ENCODE data around the gene ASXL2. TPM values are rescaled to one million over a fixed set of nuclear protein-coding genes. Genes with fewer than 3 reads are reported as not detected.

Gene ASXL2
- total RNA-seq, 1 donor from 2014 or later = 32.7 TPM

GRCh38 chr2:25867396-25868003, 10.8 kb downstream of the ASXL2 start:
- H3K9me3 Mint-ChIP-seq (ENCODE audit: unreplicated experiment) = no peaks in the 10 kb centered on the region
- H3K4me1 Mint-ChIP-seq (ENCODE audit: unreplicated experiment) = no peaks in the 10 kb centered on the region
- no peak overlapping the region for H3K4me3 Mint-ChIP-seq (ENCODE audit: unreplicated experiment)
- no peak overlapping the region for H3K27ac Mint-ChIP-seq (ENCODE audit: unreplicated experiment)
- peaks cover 14% of the 10 kb centered on the region for H3K36me3 Mint-ChIP-seq (ENCODE audit: unreplicated experiment)
- no peak for TF ChIP-seq CTCF (IDR thresholded peaks at IDR 0.05)
- H3K27me3 Mint-ChIP-seq (ENCODE audit: unreplicated experiment) = no peaks in the 10 kb centered on the region
- DNase-seq (ENCODE audit: extremely low spot score, unreplicated experiment) = no peak

- no peak overlapping the region for H3K27ac Mint-ChIP-seq (ENCODE audit: unreplicated experiment)
- TF ChIP-seq CTCF (IDR thresholded peaks at IDR 0.05) = no peak
- peaks cover 17% of the 10 kb centered on the region for H3K4me1 Mint-ChIP-seq (ENCODE audit: unreplicated experiment)
- no peaks in the 10 kb centered on the region for H3K27me3 Mint-ChIP-seq (ENCODE audit: unreplicated experiment)
- no peak for DNase-seq (ENCODE audit: extremely low spot score, unreplicated experiment)
- peaks cover 3% of the 10 kb centered on the region for H3K36me3 Mint-ChIP-seq (ENCODE audit: unreplicated experiment)
- no peaks in the 10 kb centered on the region for H3K9me3 Mint-ChIP-seq (ENCODE audit: unreplicated experiment)
- H3K4me3 Mint-ChIP-seq (ENCODE audit: unreplicated experiment) = no peak overlapping the region
Observed at GRCh38 chr2:25856377-25856776, 21.9 kb downstream of the ASXL2 start.

- Mint-ChIP-seq H3K4me3 (ENCODE audit: unreplicated experiment) (no peak overlapping the region), H3K9me3 (ENCODE audit: unreplicated experiment) (no peaks in the 10 kb centered on the region)
Observed at GRCh38 chr2:25855065-25855464, 23.2 kb downstream of the ASXL2 start.

GRCh38 chr2:25854613-25855012, 23.7 kb downstream of the ASXL2 start:
- no peak overlapping the region for H3K27ac Mint-ChIP-seq (ENCODE audit: unreplicated experiment)
- no peak overlapping the region for H3K4me3 Mint-ChIP-seq (ENCODE audit: unreplicated experiment)
- no peaks in the 10 kb centered on the region for H3K9me3 Mint-ChIP-seq (ENCODE audit: unreplicated experiment)
- DNase-seq (ENCODE audit: extremely low spot score, unreplicated experiment) = no peak
- H3K36me3 Mint-ChIP-seq (ENCODE audit: unreplicated experiment) = peaks cover 3% of the 10 kb centered on the region
- no peaks in the 10 kb centered on the region for H3K27me3 Mint-ChIP-seq (ENCODE audit: unreplicated experiment)
- no peak for TF ChIP-seq CTCF (IDR thresholded peaks at IDR 0.05)
- peaks cover 14% of the 10 kb centered on the region for H3K4me1 Mint-ChIP-seq (ENCODE audit: unreplicated experiment)

More at GRCh38 chr2:25855065-25855464, 23.2 kb downstream of the ASXL2 start:
- no peak overlapping the region for H3K27ac Mint-ChIP-seq (ENCODE audit: unreplicated experiment)
- H3K27me3 Mint-ChIP-seq (ENCODE audit: unreplicated experiment) = no peaks in the 10 kb centered on the region
- no peak for TF ChIP-seq CTCF (IDR thresholded peaks at IDR 0.05)
- H3K36me3 Mint-ChIP-seq (ENCODE audit: unreplicated experiment) = peaks cover 3% of the 10 kb centered on the region
- no peak for DNase-seq (ENCODE audit: extremely low spot score, unreplicated experiment)
- H3K4me1 Mint-ChIP-seq (ENCODE audit: unreplicated experiment) = peaks cover 14% of the 10 kb centered on the region

- Mint-ChIP-seq H3K27ac (ENCODE audit: unreplicated experiment) (no peak overlapping the region), H3K4me3 (ENCODE audit: unreplicated experiment) (no peak overlapping the region), H3K36me3 (ENCODE audit: unreplicated experiment) (peaks cover 3% of the 10 kb centered on the region), H3K9me3 (ENCODE audit: unreplicated experiment) (no peaks in the 10 kb centered on the region), H3K4me1 (ENCODE audit: unreplicated experiment) (peaks cover 14% of the 10 kb centered on the region), H3K27me3 (ENCODE audit: unreplicated experiment) (no peaks in the 10 kb centered on the region)
- DNase-seq (ENCODE audit: extremely low spot score, unreplicated experiment) = no peak
- TF ChIP-seq CTCF (IDR thresholded peaks at IDR 0.05) = no peak
Observed at GRCh38 chr2:25853038-25853638, 25.1 kb downstream of the ASXL2 start.
